Endodermal cell (in vitro differentiated cells): ENCODE results near the gene METTL22. TPM values are rescaled to one million over a fixed set of nuclear protein-coding genes. Genes with fewer than 3 reads are reported as not detected.
A peak's percentile ranks its signal among the peaks of the same experiment; 100 is the strongest.

ENCODE experiments used
- DNase-seq: peaks from one replicate; pipeline ENCODE4 v3.0.0-alpha.2; 2017
- H3K27ac ChIP-seq: 2 replicates; pipeline ENCODE4 v1.5.1; 2013; ENCODE audit warnings: mild to moderate bottlenecking, low read depth, low read length, moderate library complexity
- H3K27me3 ChIP-seq: 2 replicates; pipeline ENCODE4 v1.6.1; 2013; ENCODE audit warnings: mild to moderate bottlenecking, low read length, moderate library complexity; ENCODE audit not compliant: insufficient read depth, control insufficient read depth, poor library complexity, severe bottlenecking
- H3K36me3 ChIP-seq: 2 replicates; pipeline ENCODE4 v1.7.0; 2013; ENCODE audit warnings: mild to moderate bottlenecking, low read length, moderate library complexity; ENCODE audit not compliant: control insufficient read depth, insufficient read depth
- H3K4me1 ChIP-seq: one replicate; pipeline ENCODE4 v1.7.0; 2013; ENCODE audit warnings: low read length; ENCODE audit not compliant: control insufficient read depth, insufficient read depth
- H3K4me3 ChIP-seq: 2 replicates; pipeline ENCODE4 v1.5.1; 2013; ENCODE audit warnings: mild to moderate bottlenecking, low read length, moderate library complexity
- H3K9ac ChIP-seq: 2 replicates; pipeline ENCODE4 v1.6.1; 2013; ENCODE audit warnings: mild to moderate bottlenecking, low read length, moderate library complexity; ENCODE audit not compliant: poor library complexity, severe bottlenecking; ENCODE audit errors: extremely low read depth
- H3K9me3 ChIP-seq: 2 replicates; pipeline ENCODE4 v1.6.1; 2013; ENCODE audit warnings: mild to moderate bottlenecking, low read length, moderate library complexity; ENCODE audit not compliant: control insufficient read depth
- H3K27ac Mint-ChIP-seq: 2 replicates; pipeline ENCODE4 v1.8.0; 2020; ENCODE audit warnings: mixed read lengths
- H3K27me3 Mint-ChIP-seq: 2 replicates; pipeline ENCODE4 v1.8.0; 2021; ENCODE audit warnings: mild to moderate bottlenecking, mixed read lengths; ENCODE audit not compliant: insufficient read depth
- H3K36me3 Mint-ChIP-seq: 2 replicates; pipeline ENCODE4 v1.8.0; 2020; ENCODE audit warnings: low read depth, mixed read lengths
- H3K4me1 Mint-ChIP-seq: 2 replicates; pipeline ENCODE4 v1.8.0; 2020; ENCODE audit warnings: mixed read lengths
- H3K4me3 Mint-ChIP-seq: 2 replicates; pipeline ENCODE4 v1.8.0; 2020; ENCODE audit warnings: mild to moderate bottlenecking, moderate library complexity, mixed read lengths
- H3K9me3 Mint-ChIP-seq: 2 replicates; pipeline ENCODE4 v1.8.0; 2020; ENCODE audit warnings: mild to moderate bottlenecking, mixed read lengths
- CTCF ChIP-seq: fragments of 200-600 bp; sonication (generic); conservative IDR thresholded peaks from 2 replicates; pipeline ENCODE4 v1.5.0; 2021; ENCODE audit warnings: antibody characterized with exemption, mild to moderate bottlenecking
- WGBS, 2 experiments: methylation state at CpG; one replicate each; pipeline versions ENCODE4 v1.1.5 to v1.1.7; 2013; ENCODE audit warnings: missing lambda C conversion rate in 2 of 2, mixed read lengths in 1 of 2; ENCODE audit not compliant: insufficient coverage in 1 of 2, insufficient read length in 1 of 2; 5-methylcytosine and 5-hydroxymethylcytosine counted together
- total RNA-seq, 2 donors: library from RNA; stranded (reverse); fragmentation: NEBNext Ultra II Directional in 1 of 2; extraction: Animal tissue kit (Norgen Biotek cat#: 25700) in 1 of 2; gene quantifications; 2 replicates in 1 of 2; 3 replicates in 1 of 2; pipeline ENCODE4 v1.2.1, GENCODE V29; 2021

Gene METTL22
- total RNA-seq, 2 donors from 2014 or later = 55.1 to 70.5 TPM

DNA sequence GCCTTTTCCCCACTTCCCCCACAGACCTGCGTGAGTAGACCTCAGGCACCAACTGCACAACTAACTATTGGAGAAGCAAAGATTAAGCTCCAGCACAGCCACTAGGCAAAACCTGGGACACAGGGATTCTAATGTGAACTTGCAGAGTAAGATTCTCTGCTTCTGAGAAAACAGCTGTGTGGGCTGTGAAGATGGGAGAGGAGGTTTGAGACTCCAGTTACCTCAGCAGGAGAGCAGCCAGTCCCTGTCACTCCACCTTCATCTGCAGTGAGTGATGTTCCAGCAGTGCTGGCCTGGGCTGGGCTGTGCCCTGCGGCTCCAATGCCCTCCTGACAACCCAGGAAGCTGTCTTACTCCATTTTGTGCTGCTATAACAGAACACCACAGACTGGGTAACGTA is 34.9 kb downstream of the METTL22 start:
- H3K27ac Mint-ChIP-seq = no peak overlapping the region
- H3K27me3 Mint-ChIP-seq = peaks cover 17% of the 10 kb centered on the region
- no peaks in the 10 kb centered on the region for H3K36me3 ChIP-seq
- TF ChIP-seq CTCF = no peak
- no peak for DNase-seq
- peaks cover 2% of the 10 kb centered on the region for H3K9me3 Mint-ChIP-seq
- H3K27me3 ChIP-seq = no peaks in the 10 kb centered on the region
- H3K9me3 ChIP-seq = no peaks in the 10 kb centered on the region
- H3K27ac ChIP-seq = no peak overlapping the region
- peaks cover 8% of the 10 kb centered on the region for H3K4me1 Mint-ChIP-seq
- WGBS, 2 experiments = 50 to 61% methylated on average over 2 to 3 of the region's 3 CpGs
- H3K9ac ChIP-seq = no peak overlapping the region
- no peaks in the 10 kb centered on the region for H3K4me1 ChIP-seq
- no peaks in the 10 kb centered on the region for H3K36me3 Mint-ChIP-seq
- no peak overlapping the region for H3K4me3 ChIP-seq
- no peak overlapping the region for H3K4me3 Mint-ChIP-seq

- WGBS, 2 experiments = 12 to 21% methylated on average over 5 to 13 of the region's 13 CpGs
- H3K27ac Mint-ChIP-seq = no peak overlapping the region
Observed at GRCh38 chr16:8660841-8661301, 39.4 kb downstream of the METTL22 start.

DNA sequence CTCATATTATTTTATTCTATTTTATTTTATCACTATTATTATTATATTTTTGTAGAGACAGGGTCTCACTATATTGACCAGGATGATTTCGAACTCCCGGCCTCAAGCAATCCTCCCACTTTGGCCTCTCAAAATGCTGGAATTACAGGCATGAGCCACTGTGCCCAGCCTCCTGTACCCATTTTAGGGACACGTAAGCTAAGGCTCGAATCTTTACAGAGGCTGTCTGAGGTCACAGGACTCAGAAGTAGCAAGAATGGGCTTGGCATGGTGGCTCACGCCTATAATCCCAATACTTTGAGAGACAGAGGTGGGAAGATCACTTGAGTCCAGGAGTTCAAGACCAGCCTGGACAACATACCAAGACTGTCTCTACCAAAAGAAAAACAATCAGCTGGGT is 40.2 kb downstream of the METTL22 start:
- H3K27me3 Mint-ChIP-seq = peaks cover 13% of the 10 kb centered on the region
- Histone ChIP-seq H3K9me3 (no peaks in the 10 kb centered on the region), H3K27me3 (no peaks in the 10 kb centered on the region), H3K9ac (no peak overlapping the region), H3K4me3 (no peak overlapping the region), H3K27ac (no peak overlapping the region), H3K4me1 (no peaks in the 10 kb centered on the region), H3K36me3 (no peaks in the 10 kb centered on the region)
- H3K27ac Mint-ChIP-seq = no peak overlapping the region
- TF ChIP-seq CTCF = no peak
- 88 to 92% methylated on average over 5 of the region's 5 CpGs for WGBS, 2 experiments
- no peaks in the 10 kb centered on the region for H3K36me3 Mint-ChIP-seq
- no peak overlapping the region for H3K4me3 Mint-ChIP-seq
- H3K4me1 Mint-ChIP-seq = peaks cover 9% of the 10 kb centered on the region
- no peak for DNase-seq
- no peaks in the 10 kb centered on the region for H3K9me3 Mint-ChIP-seq

More at GRCh38 chr16:8660841-8661301, 39.4 kb downstream of the METTL22 start:
- DNase-seq = peak; percentile 96
- Mint-ChIP-seq H3K4me1 (peaks cover 11% of the 10 kb centered on the region), H3K9me3 (no peaks in the 10 kb centered on the region), H3K4me3 (no peak overlapping the region), H3K36me3 (no peaks in the 10 kb centered on the region), H3K27me3 (peaks cover 13% of the 10 kb centered on the region)
- H3K9ac ChIP-seq = no peak overlapping the region
- H3K9me3 ChIP-seq = no peaks in the 10 kb centered on the region
- H3K27ac ChIP-seq = no peak overlapping the region
- H3K4me1 ChIP-seq = no peaks in the 10 kb centered on the region
- peak; percentile 83 for TF ChIP-seq CTCF
- H3K36me3 ChIP-seq = no peaks in the 10 kb centered on the region
- H3K27me3 ChIP-seq = no peaks in the 10 kb centered on the region
- H3K4me3 ChIP-seq = no peak overlapping the region
